SU-DHL-6 (cell line): ENCODE results near the gene ARHGAP21.

Experiments
- H2AFZ ChIP-seq: fragments of 200-600 bp; sonication (generic); 2 replicates; pipeline ENCODE4 v1.6.1; 2014; ENCODE audit warnings: low read depth, mild to moderate bottlenecking, moderate library complexity, mixed read lengths, antibody characterized with exemption, low read length; ENCODE audit not compliant: severe bottlenecking
- H3F3A ChIP-seq: fragments of 200-600 bp; shearing (Covaris generic); 2 replicates; pipeline ENCODE4 v1.6.0; 2016; ENCODE audit warnings: antibody characterized with exemption, mild to moderate bottlenecking; ENCODE audit not compliant: insufficient read depth
- H3K27ac ChIP-seq: fragments of 200-600 bp; sonication (generic); 2 replicates; pipeline ENCODE4 v1.5.1; 2016; ENCODE audit warnings: low read depth, mild to moderate bottlenecking, low read length, moderate library complexity, mixed read lengths
- H3K27me3 ChIP-seq: fragments of 200-600 bp; sonication (generic), shearing (Covaris generic); 2 replicates; pipeline ENCODE4 v1.6.0; 2014; ENCODE audit warnings: mild to moderate bottlenecking, low read length
- H3K36me3 ChIP-seq: fragments of 200-600 bp; sonication (generic); 2 replicates; pipeline ENCODE4 v1.6.1; 2014; ENCODE audit warnings: mild to moderate bottlenecking, low read length, mixed read lengths
- H3K4me2 ChIP-seq: fragments of 300-600, 200-600 bp; shearing (Covaris generic), sonication (generic); 2 replicates; pipeline ENCODE4 v1.6.0; 2014; ENCODE audit warnings: low read length, low read depth, mild to moderate bottlenecking; ENCODE audit not compliant: poor library complexity, severe bottlenecking
- H3K4me3 ChIP-seq: fragments of 200-600 bp; sonication (generic); 2 replicates; pipeline ENCODE4 v1.5.1; 2014; ENCODE audit warnings: antibody characterized with exemption, low read length, mild to moderate bottlenecking, mixed read lengths; ENCODE audit not compliant: insufficient read depth, poor library complexity, severe bottlenecking
- H3K79me2 ChIP-seq: fragments of 200-600 bp; sonication (generic); 2 replicates; pipeline ENCODE4 v1.6.1; 2014; ENCODE audit warnings: mild to moderate bottlenecking, low read length, moderate library complexity; ENCODE audit not compliant: insufficient read depth
- H3K9ac ChIP-seq: fragments of 200-600 bp; sonication (generic); 2 replicates; pipeline ENCODE4 v1.7.0; 2014; ENCODE audit warnings: mild to moderate bottlenecking, low read length
- H3K9me2 ChIP-seq: fragments of 200-600 bp; sonication (generic); replicated peaks from 2 replicates; pipeline ENCODE4 v1.6.1; 2014; ENCODE audit warnings: low read length; ENCODE audit not compliant: insufficient read depth
- H3K9me3 ChIP-seq: fragments of 200-600 bp; sonication (generic); 2 replicates; pipeline ENCODE4 v1.6.1; 2014; ENCODE audit warnings: low read length, mixed read lengths; ENCODE audit not compliant: insufficient read depth
- H4K20me1 ChIP-seq: fragments of 200-600 bp; sonication (generic); 2 replicates; pipeline ENCODE4 v1.6.1; 2014; ENCODE audit warnings: low read depth, mild to moderate bottlenecking, antibody characterized with exemption, low read length, moderate library complexity, mixed read lengths
- EZH2phosphoT487 ChIP-seq: fragments of 200-600 bp; sonication (generic), shearing (Covaris generic); conservative IDR thresholded peaks from 2 replicates; pipeline ENCODE4 v1.6.1; 2018; ENCODE audit warnings: mild to moderate bottlenecking, antibody characterized with exemption, low read length, moderate library complexity, mixed read lengths
- TF ChIP-seq, protein P1 (sequence below): fragments of 200-600 bp; sonication (generic); IDR thresholded peaks from one replicate; pipeline ENCODE4 v1.5.1; 2017; ENCODE audit warnings: antibody characterized with exemption, mild to moderate bottlenecking, low read length, moderate library complexity; ENCODE audit not compliant: insufficient read depth, poor library complexity, severe bottlenecking

ARHGAP21 gene

DNA sequence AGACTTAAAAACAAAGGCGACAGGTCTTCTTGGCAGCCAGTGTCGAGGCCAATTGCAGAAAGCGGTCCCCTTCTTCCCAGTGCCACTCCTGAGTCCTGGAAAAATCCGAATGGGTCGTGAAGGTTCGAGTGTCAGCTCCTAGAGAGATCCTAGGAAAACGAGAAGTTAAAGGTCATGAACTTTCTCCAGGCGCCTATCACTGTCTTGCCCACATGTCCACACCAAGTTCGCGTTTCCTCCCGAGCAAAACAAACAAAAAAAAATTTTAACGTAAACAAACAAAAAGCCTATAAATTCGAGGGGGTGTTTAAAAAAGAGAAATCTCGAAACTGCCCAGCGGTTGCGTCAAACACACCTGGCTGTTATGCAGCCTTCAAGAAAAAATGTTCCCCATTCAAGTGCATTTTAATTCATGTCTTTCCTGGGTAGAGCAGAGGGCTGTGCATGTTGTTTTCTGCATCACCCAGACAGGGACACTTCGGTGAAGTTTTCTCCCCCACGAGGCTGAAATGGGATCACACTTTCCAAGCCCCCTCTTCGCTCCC, 1.5 kb downstream of the ARHGAP21 start:
- Histone ChIP-seq H3K27ac (no peak overlapping the region), H3F3A (no peaks in the 10 kb centered on the region), H3K27me3 (no peaks in the 10 kb centered on the region), H3K4me2 (peak overlapping the region; percentile 39), H3K36me3 (no peaks in the 10 kb centered on the region), H3K9ac (no peak overlapping the region; the same call in 1 of the 2 replicates), H4K20me1 (no peaks in the 10 kb centered on the region), H2AFZ (no peak overlapping the region), H3K79me2 (no peaks in the 10 kb centered on the region), H3K9me2 (no peaks in the 10 kb centered on the region), H3K4me3 (no peak overlapping the region), H3K9me3 (no peaks in the 10 kb centered on the region)
- TF ChIP-seq, protein P1, sequence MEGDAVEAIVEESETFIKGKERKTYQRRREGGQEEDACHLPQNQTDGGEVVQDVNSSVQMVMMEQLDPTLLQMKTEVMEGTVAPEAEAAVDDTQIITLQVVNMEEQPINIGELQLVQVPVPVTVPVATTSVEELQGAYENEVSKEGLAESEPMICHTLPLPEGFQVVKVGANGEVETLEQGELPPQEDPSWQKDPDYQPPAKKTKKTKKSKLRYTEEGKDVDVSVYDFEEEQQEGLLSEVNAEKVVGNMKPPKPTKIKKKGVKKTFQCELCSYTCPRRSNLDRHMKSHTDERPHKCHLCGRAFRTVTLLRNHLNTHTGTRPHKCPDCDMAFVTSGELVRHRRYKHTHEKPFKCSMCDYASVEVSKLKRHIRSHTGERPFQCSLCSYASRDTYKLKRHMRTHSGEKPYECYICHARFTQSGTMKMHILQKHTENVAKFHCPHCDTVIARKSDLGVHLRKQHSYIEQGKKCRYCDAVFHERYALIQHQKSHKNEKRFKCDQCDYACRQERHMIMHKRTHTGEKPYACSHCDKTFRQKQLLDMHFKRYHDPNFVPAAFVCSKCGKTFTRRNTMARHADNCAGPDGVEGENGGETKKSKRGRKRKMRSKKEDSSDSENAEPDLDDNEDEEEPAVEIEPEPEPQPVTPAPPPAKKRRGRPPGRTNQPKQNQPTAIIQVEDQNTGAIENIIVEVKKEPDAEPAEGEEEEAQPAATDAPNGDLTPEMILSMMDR, result no peak
- no peak for TF ChIP-seq EZH2phosphoT487

DNA sequence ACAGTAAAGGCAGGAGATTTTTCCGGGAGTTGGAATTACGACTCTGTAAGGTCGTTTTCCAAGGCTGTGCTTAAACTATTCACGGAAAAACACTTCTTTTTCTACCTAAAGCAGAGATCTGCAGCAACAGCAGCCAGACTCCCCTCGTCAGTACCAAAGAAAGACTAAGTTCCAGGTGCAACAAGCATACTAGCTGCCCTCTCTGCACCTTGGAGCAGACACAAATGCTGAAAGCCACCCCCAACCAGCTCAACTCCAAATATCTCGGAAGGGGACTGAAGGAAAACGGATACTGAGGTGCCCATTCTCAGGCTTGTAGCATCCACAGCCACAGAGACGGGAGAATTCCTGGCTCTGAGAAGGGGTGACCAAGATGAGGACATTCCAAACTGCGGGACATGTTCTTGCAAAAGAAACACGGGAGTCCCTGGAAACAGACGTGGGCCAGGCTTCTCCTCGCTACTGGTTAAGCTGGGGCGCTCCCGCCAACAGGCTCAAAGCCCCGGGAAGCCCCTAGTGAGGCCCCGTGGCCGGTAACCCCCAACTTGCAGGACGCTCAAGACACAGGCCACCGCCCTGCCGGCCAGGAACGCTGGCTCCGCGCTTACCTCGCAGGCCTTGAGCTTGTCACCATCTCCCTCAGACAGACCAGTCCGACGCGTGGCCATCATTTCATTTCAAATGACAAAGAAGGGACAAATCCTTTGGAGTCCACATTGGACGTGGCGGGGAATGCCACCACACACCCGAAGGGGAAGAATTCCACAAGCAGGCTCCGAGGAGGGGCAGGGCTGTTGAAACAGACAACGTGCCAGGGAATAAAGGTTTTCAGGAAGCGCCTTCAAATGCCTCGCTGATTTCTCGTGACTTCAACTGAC, 2.2 kb downstream of the ARHGAP21 start:
- no peak overlapping the region for H2AFZ ChIP-seq
- H4K20me1 ChIP-seq, result no peaks in the 10 kb centered on the region
- H3K9me2 ChIP-seq, result no peaks in the 10 kb centered on the region
- no peaks in the 10 kb centered on the region for H3K36me3 ChIP-seq
- no peak overlapping the region for H3K4me3 ChIP-seq
- no peak overlapping the region for H3K27ac ChIP-seq
- no peaks in the 10 kb centered on the region for H3K27me3 ChIP-seq
- H3K4me2 ChIP-seq, result no peak overlapping the region
- H3F3A ChIP-seq, result no peaks in the 10 kb centered on the region
- H3K79me2 ChIP-seq, result no peaks in the 10 kb centered on the region
- TF ChIP-seq, protein P1, result no peak
- TF ChIP-seq EZH2phosphoT487, result no peak
- H3K9ac ChIP-seq, result no peak overlapping the region
- H3K9me3 ChIP-seq, result no peaks in the 10 kb centered on the region

DNA sequence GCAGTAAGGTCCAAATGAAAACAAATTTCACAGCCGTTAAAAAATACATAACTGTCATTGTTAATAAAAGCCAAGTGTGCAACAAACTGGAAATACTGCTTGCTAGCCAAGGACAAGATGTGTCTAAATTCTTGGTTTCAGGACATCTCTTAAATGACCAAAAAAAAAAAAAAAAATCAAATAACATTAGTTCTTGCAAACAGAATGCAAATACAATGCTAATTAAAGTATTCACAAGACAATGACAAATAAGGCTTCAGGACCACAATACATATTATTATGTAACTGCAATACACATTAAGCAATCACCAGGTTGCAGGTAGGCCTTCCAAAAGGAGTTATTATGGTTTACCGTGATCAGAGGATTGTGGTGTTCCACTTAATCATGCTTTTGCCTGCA, 3.6 kb downstream of the ARHGAP21 start:
- no peaks in the 10 kb centered on the region for H3K9me2 ChIP-seq
- H3K27me3 ChIP-seq, result no peaks in the 10 kb centered on the region
- TF ChIP-seq EZH2phosphoT487, result no peak
- TF ChIP-seq, protein P1, result no peak
- no peak overlapping the region for H3K4me2 ChIP-seq
- no peaks in the 10 kb centered on the region for H3F3A ChIP-seq
- no peak overlapping the region for H3K4me3 ChIP-seq
- no peaks in the 10 kb centered on the region for H4K20me1 ChIP-seq
- no peaks in the 10 kb centered on the region for H3K9me3 ChIP-seq
- H3K79me2 ChIP-seq, result no peaks in the 10 kb centered on the region
- H3K27ac ChIP-seq, result no peak overlapping the region
- H3K9ac ChIP-seq, result no peak overlapping the region
- H2AFZ ChIP-seq, result no peak overlapping the region
- no peaks in the 10 kb centered on the region for H3K36me3 ChIP-seq
